Heart left ventricle (tissue), 13 donors: ENCODE data around the gene ZNF280D.

ENCODE experiments used
- CTCF ChIP-seq, 12 donors: fragments of 200-600 bp; sonication (generic) in 4 of 12; IDR thresholded peaks; one replicate each; pipeline versions ENCODE4 v1.5.0 to v1.8.0; 2018 to 2022; ENCODE audit warnings: antibody characterized with exemption in 12 of 12, mild to moderate bottlenecking in 5 of 12
- POLR2A ChIP-seq, 2 donors: fragments of 450-650 bp; IDR thresholded peaks; one replicate each; pipeline ENCODE4 v1.6.1; 2017; ENCODE audit warnings: antibody characterized with exemption in 2 of 2, mild to moderate bottlenecking in 2 of 2, moderate library complexity in 2 of 2
- donor health status: ischemic (EF 13 %, LVEDD 7.1; RV severe dilation, severe dysfunction).
- donor health status: DM: no; HTN: yes; CAD: no.
- donor health status: DM: no; HTN: no; CAD: no.
- donor health status: ischemic (EF 25% LVEDD 6.9; RV normal size, moderate dysfunction).
- donor health status: ischemic (EF 25% LVEDD 5.7; RV mildly dilated, moderate dysfunction).
- donor health status: ischemic (EF 35%, LVEDD 5.7; RV mildly dilated, moderate dysfunction).
- donor health status: nonischemic (EF 11% LVEDD 7.7; RV severe dilation, severe dysfunction).
- donor health status: DM: yes; HTN: yes; CAD: no.
- donor health status: PGD.
- donor health status: ischemic (EF 29% LVEDD 5.4; RV normal size, mild dysfunction).
- donor health status: nonischemic (EF 23%, LVEDD 6.1; RV moderate dilation, normal function).

GRCh38 chr15:56757875-56758274 lies 24.6 kb upstream of the ZNF280D start:
- no peak for TF ChIP-seq CTCF (IDR thresholded peaks at IDR 0.05)
- no peak for TF ChIP-seq POLR2A (IDR thresholded peaks at IDR 0.05)
